GOT3 (cell line): ENCODE results near the gene DDO.
"Not testable (repeated sequence)": the region's sequence is repeated elsewhere in the genome, so short reads cannot be mapped to it uniquely, and the experiment has no call there.

Experiments used
- DNase-seq: peaks from one replicate; lab custom pipeline; 2025; ENCODE audit warnings: mixed read lengths; lab: John Stamatoyannopoulos, UW

DDO gene

DNA sequence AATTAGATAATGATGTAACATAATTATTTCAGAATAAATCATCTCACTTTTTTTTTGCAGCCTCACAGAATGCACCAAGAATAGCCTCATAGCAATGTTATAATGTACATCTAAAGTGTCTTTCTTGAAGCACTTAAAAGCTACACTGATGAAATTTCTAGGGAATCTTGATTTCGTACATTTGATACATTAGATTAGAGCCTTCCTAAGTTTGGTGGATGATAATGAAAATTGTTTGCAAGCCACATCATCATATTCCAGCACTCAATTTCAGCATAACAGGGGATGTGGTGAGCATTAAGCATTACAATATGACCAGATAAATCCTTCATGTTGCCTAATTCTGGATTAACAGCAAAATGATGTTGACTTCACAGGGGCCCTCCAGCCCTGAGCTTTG, 47.5 kb downstream of the DDO start:
- DNase-seq, result no peak

DNA sequence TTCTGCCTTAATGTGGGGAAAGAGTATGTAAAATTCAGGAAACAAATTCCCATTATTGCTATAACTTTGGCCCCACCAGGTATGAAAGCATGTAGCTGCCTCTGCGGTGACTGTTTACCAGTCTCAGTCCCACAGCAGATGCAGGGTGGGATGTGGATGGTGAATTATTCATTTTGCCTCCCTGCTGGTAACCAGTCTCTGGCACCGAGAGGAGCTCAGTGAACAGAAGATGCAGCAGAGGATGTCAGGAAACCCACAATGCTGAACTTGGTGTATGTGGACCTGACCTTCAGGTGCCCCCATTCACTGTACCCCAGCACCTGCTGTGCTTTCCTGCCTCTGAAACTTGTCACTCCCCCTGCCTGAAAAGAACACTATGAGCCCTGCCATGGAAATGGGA, 48.4 kb downstream of the DDO start:
- DNase-seq, result no peak

DNA sequence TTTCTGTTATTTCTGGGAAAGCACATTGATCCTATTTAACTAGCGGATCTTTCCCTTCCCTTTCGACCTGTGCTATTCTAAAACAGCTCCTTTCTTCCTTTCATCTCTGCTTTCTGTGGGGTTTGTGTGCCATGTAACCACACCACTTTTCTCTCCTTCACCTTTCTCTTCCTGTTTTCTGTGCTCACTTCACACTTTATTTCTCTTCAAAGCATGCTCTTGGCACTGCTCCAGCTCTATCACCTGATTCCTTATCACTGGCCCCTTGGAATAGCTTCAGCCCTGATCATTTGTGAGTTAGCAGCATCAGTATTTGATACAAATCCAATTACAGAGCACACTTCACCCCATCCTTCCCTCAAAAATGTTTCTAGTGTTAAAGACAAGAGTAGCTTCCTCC, 49.1 kb downstream of the DDO start:
- no peak for DNase-seq

DNA sequence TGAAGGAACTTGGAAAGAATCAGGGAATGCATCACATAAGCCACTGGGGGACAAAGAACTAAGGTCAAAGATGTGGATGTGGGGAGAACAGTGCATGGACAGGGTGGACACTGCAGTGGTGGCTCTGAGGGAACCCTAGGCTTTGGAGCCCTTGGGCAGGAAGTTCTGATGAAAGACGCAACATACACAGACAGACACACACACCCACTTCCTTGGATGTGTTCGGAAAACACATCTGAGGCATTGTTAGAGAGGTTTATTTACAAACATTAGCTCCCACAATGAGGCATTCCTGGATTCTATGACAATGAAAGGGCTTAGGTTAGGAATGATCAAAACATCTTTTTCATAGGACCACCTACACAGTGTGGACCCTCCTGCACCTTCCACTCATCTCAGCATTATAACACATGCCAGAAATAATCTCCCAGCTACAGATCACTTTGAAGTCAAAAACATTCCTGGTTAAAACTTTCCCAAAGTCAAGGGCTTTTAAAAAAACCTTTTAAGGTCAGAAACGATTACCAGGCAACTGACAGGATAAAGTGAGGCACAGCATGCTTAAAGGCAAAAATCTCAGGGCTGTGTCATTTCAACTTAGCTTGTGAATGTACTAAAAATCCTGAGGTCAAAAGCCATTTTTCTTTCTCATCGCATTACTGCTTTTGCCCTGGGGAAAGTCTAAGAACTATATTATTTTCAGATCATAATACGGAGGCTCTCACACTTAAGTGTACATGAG, 50.8 kb downstream of the DDO start:
- no peak for DNase-seq

DNA sequence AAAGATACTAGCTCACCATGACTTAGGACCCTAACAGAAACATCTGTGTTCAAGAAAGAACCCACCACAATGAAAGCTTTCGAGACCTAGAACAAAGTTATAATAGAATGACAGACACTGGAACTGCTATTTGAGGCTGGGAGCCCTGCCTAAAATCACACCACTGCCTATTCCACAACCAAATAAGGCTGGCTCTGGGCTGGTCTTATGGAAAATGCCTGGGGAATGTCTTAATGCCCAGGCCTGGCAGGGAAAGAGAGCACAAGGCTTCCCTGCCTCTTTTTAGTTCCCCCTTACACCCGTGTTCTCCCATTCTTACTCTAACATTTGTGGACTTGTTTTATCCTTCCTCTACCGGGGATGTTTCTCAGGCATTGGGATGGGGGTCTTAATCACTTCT, 51.6 kb downstream of the DDO start:
- no peak for DNase-seq

DNA sequence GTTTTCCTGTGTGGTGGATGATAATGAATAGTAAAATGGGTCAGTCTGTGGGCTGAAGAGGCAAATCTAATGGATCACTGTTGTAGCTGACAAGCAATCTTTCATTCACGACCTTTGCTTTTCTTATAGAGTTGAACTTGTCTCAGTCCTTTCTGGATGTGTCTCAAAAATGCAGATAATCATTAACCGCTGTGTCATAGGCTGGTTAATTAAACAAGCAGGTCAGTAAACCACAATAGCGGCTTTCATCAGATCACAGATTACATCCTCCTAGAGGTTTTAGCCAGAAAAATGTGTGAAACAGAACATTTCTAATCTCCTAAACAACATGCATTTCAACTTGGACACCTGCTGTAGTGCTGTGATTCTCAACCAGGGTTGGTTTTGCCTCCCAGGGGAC, 54.7 kb downstream of the DDO start:
- no peak for DNase-seq

DNA sequence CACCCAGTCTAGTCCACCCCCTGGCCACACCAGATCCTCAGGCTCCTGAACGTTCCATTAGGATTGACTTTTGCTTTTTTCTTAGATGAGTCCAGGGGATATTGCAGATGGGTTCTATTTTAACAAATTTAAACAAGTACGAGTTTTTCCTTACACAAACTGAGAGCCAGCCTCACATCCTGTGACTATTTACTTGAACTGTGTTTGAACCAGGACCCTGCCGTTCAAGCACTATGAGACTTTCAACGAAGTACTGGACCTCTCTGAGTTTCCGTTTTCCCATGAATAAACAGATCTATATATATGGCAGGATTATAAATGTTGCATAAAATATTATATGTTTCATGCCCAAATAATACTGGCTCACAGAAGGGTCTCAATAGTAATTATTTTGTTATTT, 55.8 kb downstream of the DDO start:
- DNase-seq, result no peak

DNA sequence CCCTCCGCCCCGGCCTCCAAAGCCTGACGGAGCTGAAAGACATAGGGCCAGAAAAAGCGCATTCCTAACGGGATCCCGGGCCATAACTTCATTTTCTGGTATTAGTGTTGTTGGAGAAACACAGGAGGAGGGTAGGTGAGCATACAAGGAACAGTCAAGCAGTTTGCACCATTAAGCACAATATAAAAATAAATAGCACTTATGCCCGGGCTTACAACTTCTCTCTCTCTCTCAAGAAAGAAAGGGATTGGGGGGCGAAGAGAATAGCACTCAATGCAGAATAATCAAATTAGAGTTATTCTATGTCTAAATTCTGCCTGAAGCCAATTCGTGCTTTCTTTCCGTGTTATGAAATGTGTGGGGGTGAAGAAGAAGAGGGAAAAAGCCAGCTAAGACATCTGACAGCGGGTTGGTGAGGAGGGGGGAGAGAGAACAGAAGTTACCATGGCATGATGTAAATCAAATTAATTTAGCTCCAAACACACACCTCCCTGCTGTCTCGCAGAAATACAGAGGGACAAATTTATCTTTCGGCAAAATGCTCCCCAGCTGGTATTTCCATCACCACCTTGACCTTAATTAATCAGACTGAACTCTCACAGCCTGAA, 56.7 kb downstream of the DDO start:
- no peak for DNase-seq

DNA sequence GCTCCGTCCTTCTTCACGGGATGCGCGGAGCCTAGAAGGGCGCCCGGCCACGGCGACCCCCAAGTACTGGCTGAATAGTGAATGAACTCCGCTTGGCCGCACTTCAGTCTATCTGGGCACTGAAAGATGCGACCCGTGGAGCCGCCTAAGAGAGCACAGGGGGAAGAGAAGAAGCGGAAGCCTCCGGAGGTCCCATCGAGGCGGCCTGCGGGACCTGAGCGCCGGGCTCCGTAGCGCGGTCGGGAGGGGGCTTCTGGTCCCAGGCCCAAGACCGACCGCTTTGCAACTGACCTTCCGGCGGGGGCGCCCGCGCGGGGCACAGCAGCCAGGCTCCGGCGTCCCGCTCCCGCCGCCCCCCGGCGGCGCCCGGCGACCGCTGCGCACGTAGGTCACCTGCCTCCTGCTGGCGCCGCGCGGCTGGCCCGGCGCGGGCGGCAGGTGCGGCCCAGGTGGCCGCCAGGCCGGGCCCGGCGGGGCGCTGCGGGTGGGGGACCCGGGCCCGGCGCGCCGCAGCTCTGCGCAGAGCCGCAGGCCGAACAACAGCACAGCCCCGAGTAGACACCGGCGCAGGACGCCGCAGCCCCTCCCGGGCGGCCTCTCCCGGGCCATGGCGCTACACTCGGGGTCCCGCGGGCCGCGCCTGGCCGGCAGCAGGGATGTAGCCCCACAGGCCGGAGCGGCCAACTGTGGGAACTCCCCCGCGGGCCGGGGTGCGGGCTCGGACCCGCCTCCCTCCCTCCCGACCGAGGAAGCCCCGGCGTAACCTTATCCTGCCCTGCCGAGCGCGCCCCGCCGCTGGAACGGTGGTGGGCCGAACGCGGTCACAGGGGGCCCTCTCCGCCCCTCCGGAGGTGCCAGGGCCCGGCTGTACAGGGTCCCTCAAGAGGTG, 57.5 kb downstream of the DDO start, which contains the start of gene METTL24:
Gene METTL24 (minus strand): TSS at position 686 of the 889 bp plus-strand sequence. CDS start 77 bp downstream, at position 609.
- no peak for DNase-seq

DNA sequence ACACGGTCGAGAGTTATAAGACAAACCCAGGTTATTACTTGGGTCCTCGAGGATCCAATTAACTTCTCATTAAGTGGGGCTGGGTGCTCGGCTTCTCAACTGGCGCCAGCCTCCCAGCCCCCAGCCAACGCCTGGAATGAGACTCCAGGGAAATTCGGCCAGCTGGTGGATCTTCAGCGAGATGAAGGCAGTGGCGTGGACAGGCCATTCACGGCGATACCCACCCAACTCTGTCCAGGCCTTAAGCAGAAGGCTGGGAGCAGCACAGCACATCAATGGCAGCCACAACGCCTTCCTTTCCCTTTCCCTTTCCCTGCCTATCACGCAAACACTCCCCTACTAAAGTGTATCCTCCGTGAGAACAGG, 58.1 kb downstream of the DDO start:
- DNase-seq, result no peak

DNA sequence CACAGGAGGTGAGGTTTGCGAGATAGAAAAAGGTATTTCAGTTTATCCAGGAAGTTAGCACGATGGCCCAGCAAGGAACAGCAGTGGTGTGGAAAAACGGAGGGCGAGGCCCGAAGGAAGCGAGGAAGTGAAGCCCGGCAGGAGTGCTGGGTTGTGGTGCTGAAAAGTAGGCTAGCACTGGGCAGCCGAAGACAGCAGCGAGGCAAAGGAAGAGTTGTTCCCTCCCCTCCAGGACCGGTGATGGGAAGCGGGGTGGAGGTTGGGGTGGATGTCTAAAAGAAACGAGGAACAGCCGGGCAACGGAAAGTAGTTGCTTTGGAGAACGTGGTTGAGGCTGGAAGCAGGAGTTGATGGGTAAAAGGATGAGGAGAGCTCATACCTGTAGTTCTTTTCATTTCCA, 58.6 kb downstream of the DDO start:
- DNase-seq, result no peak

DNA sequence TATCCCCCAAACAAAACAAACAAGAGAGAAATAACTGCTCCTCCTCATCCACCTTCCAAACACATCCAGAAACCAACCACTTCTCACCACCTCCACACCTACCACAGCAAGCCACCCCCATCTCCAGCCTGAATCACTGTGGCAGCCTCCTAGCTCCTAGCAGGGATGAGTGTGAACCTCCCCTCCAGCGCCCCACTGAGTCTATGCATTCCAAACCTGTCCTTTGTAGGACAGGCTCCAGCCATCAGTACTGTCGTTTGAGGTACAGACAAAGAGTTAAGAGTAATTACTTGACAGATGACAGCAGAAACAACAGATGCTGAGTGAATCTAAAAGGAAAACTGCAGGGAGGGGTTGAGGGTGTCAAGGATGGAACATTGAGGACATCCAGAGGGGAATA, 59.6 kb downstream of the DDO start:
- no peak for DNase-seq

DNA sequence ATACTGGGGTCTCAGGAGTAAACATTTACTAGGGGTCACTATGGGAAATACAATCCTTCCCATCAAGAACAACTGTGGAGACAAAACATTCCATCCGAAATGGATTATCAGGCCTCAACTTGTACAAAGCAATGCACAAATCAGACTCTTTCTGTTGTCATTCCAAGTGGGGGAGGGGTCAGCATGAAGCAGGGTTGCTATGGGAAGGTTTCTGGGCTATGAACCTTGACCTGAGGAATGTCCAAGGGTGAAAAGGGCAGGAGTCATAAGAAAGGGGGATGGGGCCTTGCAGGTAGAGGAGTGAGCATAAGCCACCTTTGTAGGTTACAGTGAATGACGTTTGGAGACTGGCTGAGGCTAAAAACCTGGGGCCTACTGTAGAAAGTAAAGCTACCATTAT, 60.4 kb downstream of the DDO start:
- no peak for DNase-seq

DNA sequence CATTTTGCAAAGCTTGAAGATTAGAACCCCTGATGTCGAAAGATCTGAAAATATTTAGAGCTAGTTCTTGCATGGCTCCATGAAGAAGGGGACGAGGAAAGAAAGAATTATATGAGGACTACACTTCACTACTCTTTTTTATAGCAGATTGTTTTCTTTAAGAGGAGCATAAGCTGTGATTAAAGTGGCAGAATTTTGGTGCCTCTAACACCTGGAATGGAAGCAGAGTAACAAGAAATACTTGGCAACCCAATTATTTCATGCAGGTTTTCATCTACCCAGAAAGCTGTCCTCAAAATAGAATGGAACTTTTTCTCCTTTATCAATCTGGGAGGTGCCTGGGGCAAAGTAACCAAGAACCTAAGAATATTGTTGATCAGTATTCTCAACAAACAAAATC, 61.2 kb downstream of the DDO start:
- DNase-seq, result no peak

DNA sequence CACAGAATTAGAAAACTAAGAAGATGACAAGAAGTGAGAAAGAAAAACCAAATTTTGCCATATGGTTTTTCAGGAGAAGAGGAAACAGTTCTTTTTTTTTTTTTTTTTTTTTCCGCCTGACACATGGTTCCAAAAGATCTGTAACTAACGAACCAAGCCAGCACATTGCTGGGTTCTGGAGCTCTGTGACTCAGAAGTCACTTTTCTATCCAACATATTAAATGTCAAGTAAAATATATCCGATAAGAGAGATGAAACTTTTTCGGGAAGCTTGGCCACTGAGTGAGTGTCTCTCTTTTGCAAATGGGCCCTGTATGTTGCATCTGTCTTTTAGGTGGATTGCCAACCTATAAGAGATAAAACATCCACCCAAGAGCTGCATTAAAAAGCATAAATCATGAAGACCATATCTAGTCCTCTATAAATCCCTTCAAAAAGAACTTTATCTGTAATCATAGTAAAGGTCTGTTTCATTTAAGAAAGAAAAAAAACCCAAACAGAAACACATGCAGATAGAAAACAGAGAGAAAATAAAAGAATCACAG, 61.8 kb downstream of the DDO start:
- DNase-seq, result no peak

DNA sequence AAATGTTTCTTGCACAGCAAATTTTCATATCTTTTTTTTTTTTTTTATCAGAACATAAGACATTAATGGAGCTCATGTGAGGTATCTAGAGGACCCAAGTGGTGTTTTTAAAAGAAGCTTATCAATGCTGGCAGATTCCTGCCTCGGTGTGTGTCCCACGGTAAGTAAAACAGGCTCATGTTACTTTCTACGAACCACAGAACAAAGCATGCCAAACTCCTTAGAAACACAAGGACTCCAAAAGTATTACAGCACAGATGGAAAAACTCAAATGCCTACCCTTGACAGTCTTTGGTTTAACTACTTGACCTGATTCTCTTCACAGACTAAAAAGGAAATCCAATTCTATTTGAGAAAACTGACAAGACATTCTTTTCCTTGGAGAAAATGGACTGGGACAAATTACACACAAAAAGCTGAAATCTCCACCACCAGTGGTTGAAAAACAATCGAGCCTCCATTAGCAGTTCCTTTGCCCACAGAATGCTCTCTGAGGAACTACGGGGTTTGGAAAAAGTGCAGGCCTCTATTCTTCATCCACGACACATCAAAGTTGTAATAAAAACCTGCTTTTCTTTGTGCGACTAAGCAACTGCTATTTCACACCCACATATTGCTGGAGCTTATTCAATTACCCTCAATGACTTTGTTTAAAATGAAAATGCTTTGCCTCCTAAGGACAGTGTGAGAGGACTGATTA, 62.7 kb downstream of the DDO start:
- DNase-seq, result no peak

DNA sequence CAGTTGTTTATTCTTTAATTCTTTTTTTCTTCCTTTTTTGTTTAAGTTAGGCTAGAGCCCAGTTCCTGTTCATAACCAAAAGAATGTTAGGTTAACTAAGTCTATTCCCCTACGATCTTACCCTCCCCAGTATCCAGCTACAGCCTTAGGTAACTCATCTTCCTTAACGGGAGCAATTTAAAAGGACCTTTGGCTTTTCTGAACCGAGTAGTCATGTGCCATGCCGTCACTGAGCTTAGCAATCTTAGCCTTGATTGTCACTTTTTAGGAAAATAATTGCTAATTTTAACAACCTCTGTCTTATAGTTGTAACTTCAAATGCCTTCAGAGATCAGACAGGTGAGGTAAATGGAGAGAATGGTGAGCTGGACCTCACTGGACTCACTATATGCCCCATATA, 63.4 kb downstream of the DDO start:
- DNase-seq, result no peak

DNA sequence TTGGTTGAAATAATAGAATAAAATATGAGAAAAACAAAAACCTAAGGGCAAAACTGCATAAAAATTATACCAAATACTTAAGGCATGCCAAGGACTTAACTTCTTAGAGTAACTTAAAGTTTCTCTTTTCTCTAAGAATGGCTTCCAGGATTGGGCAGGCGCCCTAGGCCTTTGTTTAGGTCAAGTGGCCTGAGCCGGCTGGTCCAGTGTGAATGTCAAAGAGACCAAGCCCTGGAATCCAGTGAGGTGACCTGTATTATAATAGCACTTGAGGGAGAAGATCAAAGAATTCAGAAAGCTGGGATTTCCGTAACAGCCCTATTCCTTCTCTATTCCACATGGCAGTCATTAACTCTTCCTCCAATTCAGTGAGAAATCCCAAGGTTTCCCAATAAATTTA, 63.8 kb downstream of the DDO start:
- DNase-seq, result no peak

DNA sequence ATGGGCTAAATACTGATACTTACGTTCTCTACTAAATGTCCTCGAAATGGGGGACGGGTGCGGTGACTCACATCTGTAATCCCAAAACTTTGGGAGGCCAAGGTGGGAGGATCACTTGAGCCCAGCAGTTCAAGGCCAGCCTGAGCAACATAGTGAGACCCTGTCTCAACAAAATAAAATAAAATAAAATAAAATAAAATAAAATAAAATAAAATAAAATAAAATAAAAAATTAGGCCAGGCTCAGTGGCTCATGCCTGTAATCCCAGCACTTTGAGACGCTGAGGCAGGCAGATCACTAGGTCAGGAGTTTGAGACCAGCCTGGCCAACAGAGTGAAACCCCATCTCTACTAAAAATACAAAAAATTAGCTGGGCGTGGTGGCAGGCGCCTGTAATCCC, 64.8 kb downstream of the DDO start:
- DNase-seq, result not testable (repeated sequence)

DNA sequence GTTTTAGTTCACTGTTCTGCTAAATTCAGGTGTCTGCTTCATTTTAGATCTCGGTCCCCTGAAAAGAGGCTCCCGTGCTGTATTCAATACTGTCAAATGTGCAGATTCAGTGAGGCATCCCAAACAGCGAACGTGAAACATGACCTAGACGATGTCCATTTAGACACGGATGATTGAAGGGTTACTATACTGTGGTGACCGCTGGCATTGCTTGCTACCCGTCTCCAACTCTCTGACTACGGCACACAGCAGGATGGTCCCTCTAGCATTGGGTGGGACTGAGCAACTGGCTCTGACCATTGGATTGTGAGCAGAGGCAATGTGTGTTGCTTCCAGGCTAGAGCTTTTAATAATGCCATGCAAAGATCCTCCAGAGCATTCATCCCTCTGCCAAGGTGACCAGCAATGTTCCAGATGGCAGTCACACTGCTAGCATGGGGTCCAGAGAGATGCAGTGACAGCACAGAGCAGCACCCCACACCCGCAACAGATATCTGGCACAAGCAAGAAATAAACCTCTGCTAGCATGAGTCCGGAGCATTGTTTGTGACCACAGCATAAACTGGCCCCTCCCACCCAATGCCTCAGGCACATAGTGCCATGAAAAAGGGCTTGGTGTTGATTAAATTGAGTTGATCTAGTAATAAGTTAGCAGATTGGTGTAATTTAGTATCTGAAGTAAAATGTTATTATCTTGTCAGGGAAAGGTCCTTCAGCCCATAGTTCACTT, 66.2 kb downstream of the DDO start:
- DNase-seq, result no peak

DNA sequence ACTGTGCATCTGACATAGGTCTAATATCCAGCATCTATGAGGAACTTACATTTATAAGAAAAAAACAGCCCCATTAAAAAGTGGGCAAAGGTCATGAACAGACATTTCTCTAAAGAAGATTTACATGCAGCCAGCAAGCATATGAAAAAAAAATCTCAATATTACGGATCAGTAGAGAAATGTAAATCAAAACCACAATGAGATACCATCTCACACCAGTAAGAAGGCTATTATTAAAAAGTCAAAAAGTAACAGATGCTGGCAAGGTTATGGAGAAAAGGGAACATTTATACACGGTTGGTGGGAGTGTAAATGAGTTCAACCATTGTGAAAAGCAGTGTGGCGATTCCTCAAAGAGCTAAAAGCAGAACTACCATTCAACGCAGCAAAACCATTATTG, 70.3 kb downstream of the DDO start:
- DNase-seq, result no peak
